ENCODE results near the gene NYNRIN.

DNA sequence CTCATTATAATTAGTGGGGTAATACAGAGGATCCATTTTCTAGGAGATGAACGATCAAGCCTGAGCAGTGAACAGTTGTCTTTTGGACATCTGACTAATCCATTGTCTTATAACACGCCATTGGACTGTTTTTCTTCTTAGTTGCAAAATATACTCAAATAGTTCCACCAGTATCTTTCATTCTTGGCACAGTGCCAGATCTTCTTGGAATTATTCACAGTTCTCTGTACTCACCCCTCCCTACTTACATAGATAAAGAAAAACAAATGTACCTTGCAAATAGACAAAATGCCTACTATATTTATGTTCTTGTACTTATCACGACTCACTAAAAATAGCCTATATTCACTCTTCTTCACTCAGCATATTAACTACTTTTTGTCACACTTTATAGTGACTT, 26.9 kb downstream of the NYNRIN start:
- TF ChIP-seq CTCF (conservative IDR thresholded peaks at IDR 0.05; ENCODE audit: low read length) (no peak), EZH2phosphoT487 (IDR thresholded peaks at IDR 0.05; ENCODE audit: borderline replicate concordance) (no peak)

All from Loucy (cell line).